SU-DHL-6 (cell line): ENCODE measurements around the gene NTPCR.

Experiments
- H2AFZ ChIP-seq: fragments of 200-600 bp; sonication (generic); 2 replicates; pipeline ENCODE4 v1.6.1; 2014; ENCODE audit warnings: low read depth, mild to moderate bottlenecking, moderate library complexity, mixed read lengths, antibody characterized with exemption, low read length; ENCODE audit not compliant: severe bottlenecking
- H3F3A ChIP-seq: fragments of 200-600 bp; shearing (Covaris generic); 2 replicates; pipeline ENCODE4 v1.6.0; 2016; ENCODE audit warnings: antibody characterized with exemption, mild to moderate bottlenecking; ENCODE audit not compliant: insufficient read depth
- H3K27ac ChIP-seq: fragments of 200-600 bp; sonication (generic); 2 replicates; pipeline ENCODE4 v1.5.1; 2016; ENCODE audit warnings: low read depth, mild to moderate bottlenecking, low read length, moderate library complexity, mixed read lengths
- H3K27me3 ChIP-seq: fragments of 200-600 bp; sonication (generic), shearing (Covaris generic); 2 replicates; pipeline ENCODE4 v1.6.0; 2014; ENCODE audit warnings: mild to moderate bottlenecking, low read length
- H3K36me3 ChIP-seq: fragments of 200-600 bp; sonication (generic); 2 replicates; pipeline ENCODE4 v1.6.1; 2014; ENCODE audit warnings: mild to moderate bottlenecking, low read length, mixed read lengths
- H3K4me2 ChIP-seq: fragments of 300-600, 200-600 bp; shearing (Covaris generic), sonication (generic); 2 replicates; pipeline ENCODE4 v1.6.0; 2014; ENCODE audit warnings: low read length, low read depth, mild to moderate bottlenecking; ENCODE audit not compliant: poor library complexity, severe bottlenecking
- H3K4me3 ChIP-seq: fragments of 200-600 bp; sonication (generic); 2 replicates; pipeline ENCODE4 v1.5.1; 2014; ENCODE audit warnings: antibody characterized with exemption, low read length, mild to moderate bottlenecking, mixed read lengths; ENCODE audit not compliant: insufficient read depth, poor library complexity, severe bottlenecking
- H3K79me2 ChIP-seq: fragments of 200-600 bp; sonication (generic); 2 replicates; pipeline ENCODE4 v1.6.1; 2014; ENCODE audit warnings: mild to moderate bottlenecking, low read length, moderate library complexity; ENCODE audit not compliant: insufficient read depth
- H3K9ac ChIP-seq: fragments of 200-600 bp; sonication (generic); 2 replicates; pipeline ENCODE4 v1.7.0; 2014; ENCODE audit warnings: mild to moderate bottlenecking, low read length
- H3K9me2 ChIP-seq: fragments of 200-600 bp; sonication (generic); replicated peaks from 2 replicates; pipeline ENCODE4 v1.6.1; 2014; ENCODE audit warnings: low read length; ENCODE audit not compliant: insufficient read depth
- H3K9me3 ChIP-seq: fragments of 200-600 bp; sonication (generic); 2 replicates; pipeline ENCODE4 v1.6.1; 2014; ENCODE audit warnings: low read length, mixed read lengths; ENCODE audit not compliant: insufficient read depth
- H4K20me1 ChIP-seq: fragments of 200-600 bp; sonication (generic); 2 replicates; pipeline ENCODE4 v1.6.1; 2014; ENCODE audit warnings: low read depth, mild to moderate bottlenecking, antibody characterized with exemption, low read length, moderate library complexity, mixed read lengths
- EZH2phosphoT487 ChIP-seq: fragments of 200-600 bp; sonication (generic), shearing (Covaris generic); conservative IDR thresholded peaks from 2 replicates; pipeline ENCODE4 v1.6.1; 2018; ENCODE audit warnings: mild to moderate bottlenecking, antibody characterized with exemption, low read length, moderate library complexity, mixed read lengths
- TF ChIP-seq, protein P1 (sequence below): fragments of 200-600 bp; sonication (generic); IDR thresholded peaks from one replicate; pipeline ENCODE4 v1.5.1; 2017; ENCODE audit warnings: antibody characterized with exemption, mild to moderate bottlenecking, low read length, moderate library complexity; ENCODE audit not compliant: insufficient read depth, poor library complexity, severe bottlenecking

Gene NTPCR

DNA sequence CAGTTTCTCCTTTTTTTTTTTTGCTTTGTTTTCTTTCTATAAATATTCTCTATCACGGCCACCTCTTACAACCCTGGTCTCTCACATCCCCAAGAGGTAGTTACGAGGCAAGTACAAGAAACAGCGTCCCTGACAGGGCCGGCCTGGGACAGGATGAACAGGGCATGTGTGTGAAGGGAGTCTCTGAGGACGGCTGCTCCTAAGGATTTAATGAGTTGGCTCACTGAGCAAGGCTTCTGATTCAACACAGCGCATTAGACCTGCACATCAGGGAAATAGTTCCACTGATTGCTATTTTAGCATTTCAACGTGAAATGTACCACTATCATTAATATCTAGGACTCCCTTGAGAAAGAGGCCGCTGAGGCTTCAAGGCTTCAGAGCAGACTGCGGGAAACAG is 54.0 kb downstream of the NTPCR start:
- no peaks in the 10 kb centered on the region for H3F3A ChIP-seq
- no peaks in the 10 kb centered on the region for H3K36me3 ChIP-seq
- no peak overlapping the region for H3K9ac ChIP-seq
- no peak for TF ChIP-seq EZH2phosphoT487
- TF ChIP-seq, protein P1, sequence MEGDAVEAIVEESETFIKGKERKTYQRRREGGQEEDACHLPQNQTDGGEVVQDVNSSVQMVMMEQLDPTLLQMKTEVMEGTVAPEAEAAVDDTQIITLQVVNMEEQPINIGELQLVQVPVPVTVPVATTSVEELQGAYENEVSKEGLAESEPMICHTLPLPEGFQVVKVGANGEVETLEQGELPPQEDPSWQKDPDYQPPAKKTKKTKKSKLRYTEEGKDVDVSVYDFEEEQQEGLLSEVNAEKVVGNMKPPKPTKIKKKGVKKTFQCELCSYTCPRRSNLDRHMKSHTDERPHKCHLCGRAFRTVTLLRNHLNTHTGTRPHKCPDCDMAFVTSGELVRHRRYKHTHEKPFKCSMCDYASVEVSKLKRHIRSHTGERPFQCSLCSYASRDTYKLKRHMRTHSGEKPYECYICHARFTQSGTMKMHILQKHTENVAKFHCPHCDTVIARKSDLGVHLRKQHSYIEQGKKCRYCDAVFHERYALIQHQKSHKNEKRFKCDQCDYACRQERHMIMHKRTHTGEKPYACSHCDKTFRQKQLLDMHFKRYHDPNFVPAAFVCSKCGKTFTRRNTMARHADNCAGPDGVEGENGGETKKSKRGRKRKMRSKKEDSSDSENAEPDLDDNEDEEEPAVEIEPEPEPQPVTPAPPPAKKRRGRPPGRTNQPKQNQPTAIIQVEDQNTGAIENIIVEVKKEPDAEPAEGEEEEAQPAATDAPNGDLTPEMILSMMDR = no peak
- H4K20me1 ChIP-seq = no peaks in the 10 kb centered on the region
- no peak overlapping the region for H3K4me3 ChIP-seq
- H3K27me3 ChIP-seq = no peaks in the 10 kb centered on the region
- no peak overlapping the region for H2AFZ ChIP-seq
- H3K27ac ChIP-seq = no peak overlapping the region
- no peaks in the 10 kb centered on the region for H3K9me2 ChIP-seq
- H3K79me2 ChIP-seq = no peaks in the 10 kb centered on the region
- no peaks in the 10 kb centered on the region for H3K9me3 ChIP-seq
- H3K4me2 ChIP-seq = no peak overlapping the region

DNA sequence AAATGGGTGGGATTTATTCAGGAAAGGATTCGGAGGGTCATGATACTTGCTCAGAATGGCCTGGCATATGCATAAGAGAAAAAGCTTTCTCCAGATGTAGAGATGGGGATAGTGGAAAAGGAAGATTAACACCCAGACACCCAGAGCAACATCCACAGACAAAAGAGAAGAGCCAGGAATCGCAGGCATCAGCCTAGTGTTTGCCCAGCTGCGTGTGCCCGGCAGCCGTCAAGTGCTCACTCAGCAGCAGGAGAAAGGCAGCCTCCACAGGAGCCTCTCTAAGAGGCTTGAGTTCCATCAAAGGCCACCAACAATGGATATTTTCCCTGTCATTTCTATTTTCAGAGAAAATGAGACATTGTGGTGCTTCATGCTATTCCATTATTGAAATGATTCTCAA is 54.7 kb downstream of the NTPCR start:
- no peak overlapping the region for H3K27ac ChIP-seq
- H3K27me3 ChIP-seq = no peaks in the 10 kb centered on the region
- H3K4me3 ChIP-seq = no peak overlapping the region
- no peaks in the 10 kb centered on the region for H4K20me1 ChIP-seq
- no peaks in the 10 kb centered on the region for H3K9me2 ChIP-seq
- H3K9me3 ChIP-seq = no peaks in the 10 kb centered on the region
- no peak overlapping the region for H3K4me2 ChIP-seq
- no peaks in the 10 kb centered on the region for H3K79me2 ChIP-seq
- no peak for TF ChIP-seq EZH2phosphoT487
- TF ChIP-seq, protein P1 = no peak
- H2AFZ ChIP-seq = no peak overlapping the region
- H3K9ac ChIP-seq = no peak overlapping the region
- H3F3A ChIP-seq = no peaks in the 10 kb centered on the region
- H3K36me3 ChIP-seq = no peaks in the 10 kb centered on the region

DNA sequence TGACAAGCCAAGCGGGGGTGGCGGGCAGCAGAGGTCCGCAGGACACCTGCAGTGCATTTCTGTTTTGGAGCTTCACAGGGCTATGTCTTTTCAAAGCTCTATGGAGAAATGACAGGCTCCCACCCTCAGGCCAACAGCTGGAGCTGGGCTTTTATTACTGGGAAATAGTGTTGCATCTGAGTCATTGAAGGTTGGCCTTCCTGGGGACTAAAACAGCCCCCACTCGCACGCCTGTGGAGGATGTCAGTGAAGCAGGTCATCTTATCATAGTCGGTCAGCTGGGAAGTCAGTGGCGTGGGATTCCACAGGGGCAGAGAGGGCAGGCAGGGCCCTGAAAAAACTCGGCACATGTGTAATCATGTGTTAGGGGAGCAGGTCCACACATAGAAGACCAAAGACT is 55.3 kb downstream of the NTPCR start:
- TF ChIP-seq EZH2phosphoT487 = no peak
- TF ChIP-seq, protein P1 = no peak
- no peak overlapping the region for H3K27ac ChIP-seq

More for the DNA sequence above, 55.3 kb downstream of the NTPCR start:
- Histone ChIP-seq H2AFZ (no peak overlapping the region), H3K4me3 (no peak overlapping the region), H4K20me1 (no peaks in the 10 kb centered on the region), H3K4me2 (no peak overlapping the region), H3K9me3 (no peaks in the 10 kb centered on the region), H3F3A (no peaks in the 10 kb centered on the region), H3K9me2 (no peaks in the 10 kb centered on the region), H3K79me2 (no peaks in the 10 kb centered on the region), H3K27me3 (no peaks in the 10 kb centered on the region), H3K9ac (no peak overlapping the region), H3K36me3 (no peaks in the 10 kb centered on the region)
